ENCODE results near the gene MUC20. TPM values are rescaled to one million over a fixed set of nuclear protein-coding genes. Genes with fewer than 3 reads are reported as not detected.

Gene MUC20
- total and polyA plus RNA-seq, 9 of the 15 experiments (the other 6 are each of a cell fraction or from before 2014, with no cell fraction given) = 0.03 to 0.23 (median 0.15) TPM; not detected in 3

- DNase-seq (ENCODE audit: extremely low read depth in 1 of 4, low spot score in 3 of 4) (peak in 1 of 4 experiments; percentile 5), ATAC-seq (no peak), FAIRE-seq (no peak)
- H3K36me3 ChIP-seq (ENCODE audit: control insufficient read depth, insufficient read depth, low read length) = peaks cover 61% of the 10 kb centered on the region; the same call in 2 of the 3 replicates
- H3K27me3 ChIP-seq (ENCODE audit: control insufficient read depth in 2 of 2, insufficient read depth in 2 of 2, low read length in 2 of 2) = no peaks in the 10 kb centered on the region
- H3K4me2 ChIP-seq (ENCODE audit: insufficient read depth, low read length) = no peak overlapping the region
- CTCF ChIA-PET (ENCODE audit: low intra/inter-chr PET ratio) = no interaction called here
- H3K9me1 ChIP-seq (ENCODE audit: control insufficient read depth, insufficient read depth, low read length) = no peaks in the 10 kb centered on the region
- no peaks in the 10 kb centered on the region for H3K9me3 ChIP-seq (replicated peaks; ENCODE audit: control insufficient read depth, insufficient read depth, low read depth, low read length)
- no peak overlapping the region for H2AFZ ChIP-seq (ENCODE audit: low read depth, low read length)
- H3K79me2 ChIP-seq (ENCODE audit: control insufficient read depth, insufficient read depth, low read length) = no peaks in the 10 kb centered on the region
- intact Hi-C loops (cut with micrococcal nuclease) = loop anchor here (5.0 kb wide), 1 partner anchor 265 kb away; no protein-coding TSS in a partner anchor
- H3K4me1 ChIP-seq (replicated peaks in 1 of 2; ENCODE audit: control insufficient read depth in 2 of 2, insufficient read depth in 2 of 2, low read length in 2 of 2) = peaks cover under 1 to 10% of the 10 kb centered on the region in 2 experiments; a peak in 3 of 5 replicates
- no peak overlapping the region for H3K27ac ChIP-seq (ENCODE audit: extremely low read depth, low read depth, low read length)
- H3K9ac ChIP-seq (ENCODE audit: insufficient read depth in 1 of 2, low read depth in 2 of 2, low read length in 2 of 2) = no peak overlapping the region
- no peaks in the 10 kb centered on the region for H4K20me1 ChIP-seq (replicated peaks; ENCODE audit: control insufficient read depth, insufficient read depth, low read length)
- TF ChIP-seq ZNF76 (CRISPR knock-in tag; IDR thresholded peaks at IDR 0.05; ENCODE audit: borderline replicate concordance) = no peak
- TF ChIP-seq POLR2AphosphoS2 (IDR thresholded peaks at IDR 0.05; ENCODE audit: low read length) = peak; percentile 84; the same call in 1 of the 2 replicates
- no peak for TF ChIP-seq ZNF699 (CRISPR knock-in tag; IDR thresholded peaks at IDR 0.05; ENCODE audit: insufficient replicate concordance)
- TF ChIP-seq PML (IDR thresholded peaks at IDR 0.05; ENCODE audit: low read length) = 0 out of 2 replicates have a peak, but pooled peaks have one; percentile 18
- peak; percentile 30 for TF ChIP-seq POLR2B (IDR thresholded peaks at IDR 0.05; ENCODE audit: low read depth, partially characterized antibody)
- peak; percentile 37; the same call in 1 of the 2 replicates for TF ChIP-seq POLR2A (conservative IDR thresholded peaks at IDR 0.05)
- POLR2A ChIA-PET = interaction anchor here (0.6 to 1.4 kb wide), 3 partner anchors 8 to 16 kb away, joined by 3 to 5 read pairs (median 4); no protein-coding TSS in a partner anchor
- no TSS peak for BruUV-seq (replicated peaks)
- WGBS (ENCODE audit: insufficient coverage, low coverage, missing lambda C conversion rate) = 94% methylated on average over 5 of the region's 5 CpGs
- in situ Hi-C loops (cut with MboI) = no loop called here
- H3K4me3 ChIP-seq = no peak overlapping the region
Observed at GRCh38 chr3:195692354-195692685, 28.5 kb upstream of the MUC20 start.
